Measurements from ENCODE around the gene SRL.

GRCh38 chr16:4246777-4247459 lies 5.0 kb upstream of the SRL start:
- no peak for TF ChIP-seq FOXM1 (IDR thresholded peaks at IDR 0.05; ENCODE audit: borderline replicate concordance)
- TF ChIP-seq FOXA1 (IDR thresholded peaks at IDR 0.05): no peak
- no peak for TF ChIP-seq ELF4 (IDR thresholded peaks at IDR 0.05)
- TF ChIP-seq ARNT (IDR thresholded peaks at IDR 0.05): no peak
- no peak for TF ChIP-seq SUZ12 (IDR thresholded peaks at IDR 0.05)
- no peak for TF ChIP-seq SP1 (IDR thresholded peaks at IDR 0.05)
- no peak for TF ChIP-seq TARDBP (IDR thresholded peaks at IDR 0.05)
- TF ChIP-seq PKNOX1 (IDR thresholded peaks at IDR 0.05): no peak
- no peak for TF ChIP-seq ZNF384 (IDR thresholded peaks at IDR 0.05)
